Suppressor macrophage (primary cell): ENCODE results near the gene HAUS5.
"Not testable (repeated sequence)": the region's sequence is repeated elsewhere in the genome, so short reads cannot be mapped to it uniquely, and the experiment has no call there.

ENCODE experiments used
- DNase-seq, 4 experiments: peaks; one replicate each; pipeline ENCODE4 v3.0.0-alpha.2; 2020 to 2022

HAUS5 gene

GRCh38 chr19:35644206-35644986 is 31.9 kb downstream of the HAUS5 start:
- DNase-seq: peak; percentile 92 to 96 (median 95)

- DNase-seq: peak; percentile 74 to 89 (median 82)
These were observed 32.6 kb downstream of the HAUS5 start for GRCh38 chr19:35644987-35645679.

GRCh38 chr19:35645680-35646511 is 33.4 kb downstream of the HAUS5 start:
- DNase-seq: no peak

GRCh38 chr19:35648017-35648961 is 35.8 kb downstream of the HAUS5 start, which contains the start of gene COX6B1:
Gene COX6B1 (plus strand): TSS chr19:35648323. CDS start chr19:35651244, 2,921 bp downstream.
- peak; percentile 95 to 98 (median 97) for DNase-seq

GRCh38 chr19:35650581-35650980 is 38.0 kb downstream of the HAUS5 start:
- DNase-seq: peak in 1 of 4 experiments; percentile 10

- DNase-seq: not testable (repeated sequence)
These were observed 42.3 kb downstream of the HAUS5 start for GRCh38 chr19:35654828-35655227.

- no peak for DNase-seq
These were observed 43.1 kb downstream of the HAUS5 start for GRCh38 chr19:35655600-35655999.

GRCh38 chr19:35656700-35657099 is 44.2 kb downstream of the HAUS5 start:
- DNase-seq: no peak

- DNase-seq: no peak
These were observed 45.6 kb downstream of the HAUS5 start for GRCh38 chr19:35657904-35658700.

- DNase-seq: no peak
These were observed 49.4 kb downstream of the HAUS5 start for GRCh38 chr19:35661995-35662340.

GRCh38 chr19:35663981-35664380 is 51.4 kb downstream of the HAUS5 start:
- DNase-seq: no peak

GRCh38 chr19:35665157-35665556 is 52.6 kb downstream of the HAUS5 start:
- no peak for DNase-seq

GRCh38 chr19:35665604-35666003 is 53.1 kb downstream of the HAUS5 start:
- DNase-seq: no peak

GRCh38 chr19:35666251-35666913 is 53.8 kb downstream of the HAUS5 start, which contains the start of gene UPK1A:
Gene UPK1A (plus strand): TSS chr19:35666517. CDS start chr19:35666813, 296 bp downstream.
- DNase-seq: no peak

GRCh38 chr19:35669566-35669965 is 57.0 kb downstream of the HAUS5 start:
- DNase-seq: no peak

- DNase-seq: no peak
These were observed 57.4 kb downstream of the HAUS5 start for GRCh38 chr19:35669974-35670373.

GRCh38 chr19:35670686-35671085 is 58.2 kb downstream of the HAUS5 start:
- no peak for DNase-seq

GRCh38 chr19:35671818-35672217 is 59.3 kb downstream of the HAUS5 start:
- DNase-seq: no peak

GRCh38 chr19:35673121-35673804 is 60.7 kb downstream of the HAUS5 start:
- peak; percentile 32 to 65 (median 45) for DNase-seq
